Endodermal cell (in vitro differentiated cells): Measurements from ENCODE around the gene DKK3. TPM values are rescaled to one million over a fixed set of nuclear protein-coding genes. Genes with fewer than 3 reads are reported as not detected.

Experiments used
- DNase-seq: peaks from one replicate; pipeline ENCODE4 v3.0.0-alpha.2; 2017
- H3K27ac ChIP-seq: 2 replicates; pipeline ENCODE4 v1.5.1; 2013; ENCODE audit warnings: mild to moderate bottlenecking, low read depth, low read length, moderate library complexity
- H3K27me3 ChIP-seq: 2 replicates; pipeline ENCODE4 v1.6.1; 2013; ENCODE audit warnings: mild to moderate bottlenecking, low read length, moderate library complexity; ENCODE audit not compliant: insufficient read depth, control insufficient read depth, poor library complexity, severe bottlenecking
- H3K36me3 ChIP-seq: 2 replicates; pipeline ENCODE4 v1.7.0; 2013; ENCODE audit warnings: mild to moderate bottlenecking, low read length, moderate library complexity; ENCODE audit not compliant: control insufficient read depth, insufficient read depth
- H3K4me1 ChIP-seq: one replicate; pipeline ENCODE4 v1.7.0; 2013; ENCODE audit warnings: low read length; ENCODE audit not compliant: control insufficient read depth, insufficient read depth
- H3K4me3 ChIP-seq: 2 replicates; pipeline ENCODE4 v1.5.1; 2013; ENCODE audit warnings: mild to moderate bottlenecking, low read length, moderate library complexity
- H3K9ac ChIP-seq: 2 replicates; pipeline ENCODE4 v1.6.1; 2013; ENCODE audit warnings: mild to moderate bottlenecking, low read length, moderate library complexity; ENCODE audit not compliant: poor library complexity, severe bottlenecking; ENCODE audit errors: extremely low read depth
- H3K9me3 ChIP-seq: 2 replicates; pipeline ENCODE4 v1.6.1; 2013; ENCODE audit warnings: mild to moderate bottlenecking, low read length, moderate library complexity; ENCODE audit not compliant: control insufficient read depth
- H3K27ac Mint-ChIP-seq: 2 replicates; pipeline ENCODE4 v1.8.0; 2020; ENCODE audit warnings: mixed read lengths
- H3K27me3 Mint-ChIP-seq: 2 replicates; pipeline ENCODE4 v1.8.0; 2021; ENCODE audit warnings: mild to moderate bottlenecking, mixed read lengths; ENCODE audit not compliant: insufficient read depth
- H3K36me3 Mint-ChIP-seq: 2 replicates; pipeline ENCODE4 v1.8.0; 2020; ENCODE audit warnings: low read depth, mixed read lengths
- H3K4me1 Mint-ChIP-seq: 2 replicates; pipeline ENCODE4 v1.8.0; 2020; ENCODE audit warnings: mixed read lengths
- H3K4me3 Mint-ChIP-seq: 2 replicates; pipeline ENCODE4 v1.8.0; 2020; ENCODE audit warnings: mild to moderate bottlenecking, moderate library complexity, mixed read lengths
- H3K9me3 Mint-ChIP-seq: 2 replicates; pipeline ENCODE4 v1.8.0; 2020; ENCODE audit warnings: mild to moderate bottlenecking, mixed read lengths
- CTCF ChIP-seq: fragments of 200-600 bp; sonication (generic); conservative IDR thresholded peaks from 2 replicates; pipeline ENCODE4 v1.5.0; 2021; ENCODE audit warnings: antibody characterized with exemption, mild to moderate bottlenecking
- WGBS, 2 experiments: methylation state at CpG; one replicate each; pipeline versions ENCODE4 v1.1.5 to v1.1.7; 2013; ENCODE audit warnings: missing lambda C conversion rate in 2 of 2, mixed read lengths in 1 of 2; ENCODE audit not compliant: insufficient coverage in 1 of 2, insufficient read length in 1 of 2; 5-methylcytosine and 5-hydroxymethylcytosine counted together
- total RNA-seq, 2 donors: library from RNA; stranded (reverse); fragmentation: NEBNext Ultra II Directional in 1 of 2; extraction: Animal tissue kit (Norgen Biotek cat#: 25700) in 1 of 2; gene quantifications; 2 replicates in 1 of 2; 3 replicates in 1 of 2; pipeline ENCODE4 v1.2.1, GENCODE V29; 2021

DKK3 gene
- total RNA-seq, 2 donors from 2014 or later: 18.8 to 42.6 TPM

GRCh38 chr11:11940551-11940950 is 67.9 kb downstream of the DKK3 start:
- Mint-ChIP-seq H3K4me1 (no peaks in the 10 kb centered on the region), H3K27me3 (no peaks in the 10 kb centered on the region), H3K27ac (no peak overlapping the region), H3K36me3 (peaks cover 29% of the 10 kb centered on the region), H3K4me3 (no peak overlapping the region), H3K9me3 (no peaks in the 10 kb centered on the region)
- no peak for DNase-seq
- no peaks in the 10 kb centered on the region for H3K27me3 ChIP-seq
- H3K36me3 ChIP-seq: peaks cover 88% of the 10 kb centered on the region
- H3K27ac ChIP-seq: no peak overlapping the region
- no peak overlapping the region for H3K9ac ChIP-seq
- H3K4me1 ChIP-seq: no peaks in the 10 kb centered on the region
- H3K4me3 ChIP-seq: no peak overlapping the region
- no peak for TF ChIP-seq CTCF
- H3K9me3 ChIP-seq: no peaks in the 10 kb centered on the region

DNA sequence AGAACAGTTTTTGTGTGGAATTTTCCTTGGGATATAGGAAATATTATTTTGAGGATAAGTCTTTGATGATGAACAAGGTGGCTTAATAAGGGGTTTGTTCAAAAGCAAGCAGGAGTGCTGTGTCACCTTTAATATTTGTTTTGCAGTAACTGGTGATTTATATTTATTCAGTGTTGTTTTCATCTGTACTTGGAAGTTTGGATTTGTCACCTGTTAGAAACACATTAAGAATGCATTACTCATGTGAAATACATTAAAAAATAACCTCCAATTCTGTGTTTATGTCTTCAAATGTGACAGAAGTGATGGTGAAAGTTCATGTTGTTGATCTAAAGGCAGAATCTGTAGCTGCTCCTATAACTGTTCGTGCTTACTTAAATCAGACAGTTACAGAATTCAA is 70.5 kb downstream of the DKK3 start:
- no peaks in the 10 kb centered on the region for H3K9me3 Mint-ChIP-seq
- Histone ChIP-seq H3K27me3 (no peaks in the 10 kb centered on the region), H3K9ac (no peak overlapping the region), H3K36me3 (peaks cover 90% of the 10 kb centered on the region), H3K9me3 (no peaks in the 10 kb centered on the region), H3K4me3 (no peak overlapping the region), H3K4me1 (no peaks in the 10 kb centered on the region), H3K27ac (no peak overlapping the region)
- TF ChIP-seq CTCF: no peak
- H3K27me3 Mint-ChIP-seq: no peaks in the 10 kb centered on the region
- H3K36me3 Mint-ChIP-seq: peaks cover 36% of the 10 kb centered on the region
- H3K27ac Mint-ChIP-seq: no peak overlapping the region
- no peak for DNase-seq
- H3K4me1 Mint-ChIP-seq: no peaks in the 10 kb centered on the region
- 92% methylated on average over 1 of the region's 1 CpG; no CpG with 5 or more reads in 1 of the 2 experiments for WGBS, 2 experiments
- no peak overlapping the region for H3K4me3 Mint-ChIP-seq

GRCh38 chr11:11937433-11937832 is 71.0 kb downstream of the DKK3 start:
- Histone ChIP-seq H3K27me3 (no peaks in the 10 kb centered on the region), H3K27ac (no peak overlapping the region), H3K4me3 (no peak overlapping the region), H3K9ac (no peak overlapping the region), H3K9me3 (no peaks in the 10 kb centered on the region), H3K36me3 (peaks cover 90% of the 10 kb centered on the region), H3K4me1 (no peaks in the 10 kb centered on the region)
- Mint-ChIP-seq H3K4me1 (no peaks in the 10 kb centered on the region), H3K27me3 (no peaks in the 10 kb centered on the region), H3K36me3 (peaks cover 37% of the 10 kb centered on the region), H3K27ac (no peak overlapping the region), H3K4me3 (no peak overlapping the region), H3K9me3 (no peaks in the 10 kb centered on the region)
- DNase-seq: no peak
- 100% methylated on average over 1 to 3 of the region's 3 CpGs for WGBS, 2 experiments
- no peak for TF ChIP-seq CTCF
